ENCODE measurements around the gene PRKAR1A. TPM values are rescaled to one million over a fixed set of nuclear protein-coding genes. Genes with fewer than 3 reads are reported as not detected.

Gene PRKAR1A
- total RNA-seq, 1 experiment from 2014 or later = 174 TPM

- Histone ChIP-seq H3K4me3 (ENCODE audit: low read depth in 2 of 2, low read length in 2 of 2) (no peak overlapping the region), H3K36me3 (ENCODE audit: control insufficient read depth, insufficient read depth, low read length) (peaks cover 41% of the 10 kb centered on the region), H3K27me3 (ENCODE audit: control insufficient read depth, insufficient read depth, low read length) (no peaks in the 10 kb centered on the region), H3K9me3 (ENCODE audit: control insufficient read depth, insufficient read depth, low read depth, low read length) (no peaks in the 10 kb centered on the region), H3K4me1 (ENCODE audit: control insufficient read depth, insufficient read depth, low read length) (no peaks in the 10 kb centered on the region), H3K27ac (ENCODE audit: low read length) (no peak overlapping the region)
- TF ChIP-seq TCF7L2 (IDR thresholded peaks at IDR 0.05; ENCODE audit: low read depth, low read length) (no peak), POLR2AphosphoS5 (IDR thresholded peaks at IDR 0.05; ENCODE audit: low read depth, low read length) (no peak), CTCF (IDR thresholded peaks at IDR 0.05) (no peak)
- BruUV-seq (replicated peaks) = no TSS peak
- ATAC-seq = no peak
- ChIA-PET CTCF (no interaction called here), POLR2A (no interaction called here)
- intact Hi-C loops (cut with micrococcal nuclease; ENCODE audit: unreplicated experiment) = no loop called here
- in situ Hi-C loops (cut with HindIII; ENCODE audit: low pct_unique_long_range_greater_than_20kb, low sequenced_read_pairs) = no loop called here
- no peak for DNase-seq (ENCODE audit: low read depth, low spot score)
Observed at GRCh38 chr17:68522266-68522665, 10.0 kb downstream of the PRKAR1A start.

DNA sequence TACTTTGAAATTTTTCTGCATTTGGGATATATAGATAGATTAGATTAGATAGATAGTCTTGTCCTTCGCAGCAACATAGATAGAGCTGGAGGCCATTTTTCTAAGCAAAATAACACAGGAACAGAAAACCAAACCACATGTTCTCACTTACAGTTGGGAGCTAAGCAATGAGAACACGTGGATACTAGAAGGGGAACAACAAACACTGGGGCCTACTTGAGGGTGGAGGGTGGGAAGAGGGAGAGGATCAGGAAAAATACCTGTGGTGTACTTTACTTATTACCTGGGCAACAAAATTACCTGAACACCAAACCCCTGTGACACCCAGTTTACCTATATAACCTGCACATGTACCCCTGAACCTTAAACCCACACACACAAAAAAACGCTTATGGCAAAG is 14.3 kb downstream of the PRKAR1A start:
- no peaks in the 10 kb centered on the region for H3K9me3 ChIP-seq (ENCODE audit: control insufficient read depth, insufficient read depth, low read depth, low read length)
- BruUV-seq (replicated peaks) = no TSS peak
- POLR2A ChIA-PET = no interaction called here
- CTCF ChIA-PET = no interaction called here
- no peak for TF ChIP-seq TCF7L2 (IDR thresholded peaks at IDR 0.05; ENCODE audit: low read depth, low read length)
- TF ChIP-seq CTCF (IDR thresholded peaks at IDR 0.05) = no peak
- TF ChIP-seq POLR2AphosphoS5 (IDR thresholded peaks at IDR 0.05; ENCODE audit: low read depth, low read length) = no peak
- TF ChIP-seq SIN3A (IDR thresholded peaks at IDR 0.05; ENCODE audit: borderline replicate concordance, insufficient read depth, low read depth, low read length) = no peak
- no peak for TF ChIP-seq REST (IDR thresholded peaks at IDR 0.05; ENCODE audit: insufficient read depth in 1 of 2, low read depth in 2 of 2, low read length in 1 of 2)
- in situ Hi-C loops (cut with HindIII; ENCODE audit: low pct_unique_long_range_greater_than_20kb, low sequenced_read_pairs) (no loop called here), intact Hi-C loops (cut with micrococcal nuclease; ENCODE audit: unreplicated experiment) (no loop called here)
- DNase-seq (ENCODE audit: low read depth, low spot score) = no peak
- H3K4me3 ChIP-seq (ENCODE audit: low read depth in 2 of 2, low read length in 2 of 2) = no peak overlapping the region
- ATAC-seq = no peak
- peaks cover 60% of the 10 kb centered on the region for H3K36me3 ChIP-seq (ENCODE audit: control insufficient read depth, insufficient read depth, low read length)
- H3K4me1 ChIP-seq (ENCODE audit: control insufficient read depth, insufficient read depth, low read length) = no peaks in the 10 kb centered on the region
- H3K27ac ChIP-seq (ENCODE audit: low read length) = no peak overlapping the region
- no peaks in the 10 kb centered on the region for H3K27me3 ChIP-seq (ENCODE audit: control insufficient read depth, insufficient read depth, low read length)

GRCh38 chr17:68527314-68527713 is 15.1 kb downstream of the PRKAR1A start:
- in situ Hi-C loops (cut with HindIII; ENCODE audit: low pct_unique_long_range_greater_than_20kb, low sequenced_read_pairs) = no loop called here
- no peaks in the 10 kb centered on the region for H3K4me1 ChIP-seq (ENCODE audit: control insufficient read depth, insufficient read depth, low read length)
- TF ChIP-seq REST (IDR thresholded peaks at IDR 0.05; ENCODE audit: insufficient read depth in 1 of 2, low read depth in 2 of 2, low read length in 1 of 2) (no peak), SIN3A (IDR thresholded peaks at IDR 0.05; ENCODE audit: borderline replicate concordance, insufficient read depth, low read depth, low read length) (no peak), TCF7L2 (IDR thresholded peaks at IDR 0.05; ENCODE audit: low read depth, low read length) (no peak), CTCF (IDR thresholded peaks at IDR 0.05) (no peak), POLR2AphosphoS5 (IDR thresholded peaks at IDR 0.05; ENCODE audit: low read depth, low read length) (no peak)

More at GRCh38 chr17:68527314-68527713, 15.1 kb downstream of the PRKAR1A start:
- CTCF ChIA-PET = no interaction called here
- Histone ChIP-seq H3K27me3 (ENCODE audit: control insufficient read depth, insufficient read depth, low read length) (no peaks in the 10 kb centered on the region), H3K4me3 (ENCODE audit: low read depth in 2 of 2, low read length in 2 of 2) (no peak overlapping the region), H3K9me3 (ENCODE audit: control insufficient read depth, insufficient read depth, low read depth, low read length) (no peaks in the 10 kb centered on the region), H3K36me3 (ENCODE audit: control insufficient read depth, insufficient read depth, low read length) (peaks cover 65% of the 10 kb centered on the region), H3K27ac (ENCODE audit: low read length) (no peak overlapping the region)
- ATAC-seq (no peak), DNase-seq (ENCODE audit: low read depth, low spot score) (no peak)
- intact Hi-C loops (cut with micrococcal nuclease; ENCODE audit: unreplicated experiment) = no loop called here
- POLR2A ChIA-PET = no interaction called here
- BruUV-seq (replicated peaks) = no TSS peak
